Measurements from ENCODE around the gene FBN2.

DNA sequence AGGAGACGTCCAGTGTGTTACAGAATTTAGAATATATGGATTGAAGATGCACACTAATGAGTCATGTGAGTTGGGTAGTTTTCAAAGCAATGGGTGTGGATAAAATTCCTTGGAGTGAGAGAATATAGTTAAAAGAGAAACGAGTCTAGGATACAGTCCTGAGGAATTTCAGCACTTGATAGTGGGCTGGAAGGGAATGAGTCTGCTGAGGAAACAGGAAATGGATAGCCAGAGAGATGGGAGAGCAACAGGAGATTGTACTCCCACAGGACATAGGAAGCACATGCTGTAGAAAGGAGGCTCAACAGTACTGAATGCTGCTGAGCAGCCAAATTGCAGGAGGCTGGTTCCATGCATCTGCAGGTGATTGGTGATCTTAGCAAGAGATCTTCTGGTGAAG lies 68.1 kb downstream of the FBN2 start:
- no peak for TF ChIP-seq CSDC2 (CRISPR knock-in tag; IDR thresholded peaks at IDR 0.05)
- TF ChIP-seq, protein P1, sequence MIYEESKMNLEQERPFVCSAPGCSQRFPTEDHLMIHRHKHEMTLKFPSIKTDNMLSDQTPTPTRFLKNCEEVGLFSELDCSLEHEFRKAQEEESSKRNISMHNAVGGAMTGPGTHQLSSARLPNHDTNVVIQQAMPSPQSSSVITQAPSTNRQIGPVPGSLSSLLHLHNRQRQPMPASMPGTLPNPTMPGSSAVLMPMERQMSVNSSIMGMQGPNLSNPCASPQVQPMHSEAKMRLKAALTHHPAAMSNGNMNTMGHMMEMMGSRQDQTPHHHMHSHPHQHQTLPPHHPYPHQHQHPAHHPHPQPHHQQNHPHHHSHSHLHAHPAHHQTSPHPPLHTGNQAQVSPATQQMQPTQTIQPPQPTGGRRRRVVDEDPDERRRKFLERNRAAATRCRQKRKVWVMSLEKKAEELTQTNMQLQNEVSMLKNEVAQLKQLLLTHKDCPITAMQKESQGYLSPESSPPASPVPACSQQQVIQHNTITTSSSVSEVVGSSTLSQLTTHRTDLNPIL (CRISPR knock-in tag; IDR thresholded peaks at IDR 0.05; ENCODE audit: low read depth) = no peak
- TF ChIP-seq TCF4 (CRISPR knock-in tag; IDR thresholded peaks at IDR 0.05; ENCODE audit: borderline replicate concordance) = no peak
- no peak for TF ChIP-seq SNAI2 (CRISPR knock-in tag; IDR thresholded peaks at IDR 0.05)

Measured in SK-N-SH treated with all-trans-retinoic acid at 6 μM for 48 hours (cell line).